WERI-Rb-1 (cell line): ENCODE results near the gene C7orf57.
"Not testable (repeated sequence)": the region's sequence is repeated elsewhere in the genome, so short reads cannot be mapped to it uniquely, and the experiment has no call there.

ENCODE experiments used
- DNase-seq: peaks from one replicate; pipeline ENCODE4 v3.0.0-alpha.2; 2020
- H3K27ac ChIP-seq: fragments of 250-450 bp; sonication (Bioruptor Pico); 2 replicates; pipeline ENCODE4 v1.5.1; 2020; ENCODE audit warnings: mild to moderate bottlenecking, moderate library complexity
- H3K27me3 ChIP-seq: fragments of 250-450 bp; sonication (Bioruptor Pico); 2 replicates; pipeline ENCODE4 v1.5.1; 2021; ENCODE audit warnings: mild to moderate bottlenecking, low read depth, moderate library complexity; ENCODE audit not compliant: insufficient read depth, severe bottlenecking
- H3K36me3 ChIP-seq: fragments of 250-450 bp; sonication (Bioruptor Pico); 2 replicates; pipeline ENCODE4 v1.5.1; 2020; ENCODE audit warnings: mild to moderate bottlenecking, moderate library complexity
- H3K4me3 ChIP-seq: 2 replicates; pipeline ENCODE4 v1.5.1; 2011; ENCODE audit warnings: low read depth, mild to moderate bottlenecking, control low read depth, low read length
- H3K9me3 ChIP-seq: fragments of 250-450 bp; sonication (Bioruptor Pico); 2 replicates; pipeline ENCODE4 v1.5.1; 2021; ENCODE audit warnings: mild to moderate bottlenecking, moderate library complexity; ENCODE audit not compliant: severe bottlenecking
- CTCF ChIP-seq: IDR thresholded peaks from 2 replicates; pipeline ENCODE4 v1.5.1; 2011; ENCODE audit warnings: low read depth, mild to moderate bottlenecking, control low read depth, inconsistent platforms, low read length

Gene C7orf57

DNA sequence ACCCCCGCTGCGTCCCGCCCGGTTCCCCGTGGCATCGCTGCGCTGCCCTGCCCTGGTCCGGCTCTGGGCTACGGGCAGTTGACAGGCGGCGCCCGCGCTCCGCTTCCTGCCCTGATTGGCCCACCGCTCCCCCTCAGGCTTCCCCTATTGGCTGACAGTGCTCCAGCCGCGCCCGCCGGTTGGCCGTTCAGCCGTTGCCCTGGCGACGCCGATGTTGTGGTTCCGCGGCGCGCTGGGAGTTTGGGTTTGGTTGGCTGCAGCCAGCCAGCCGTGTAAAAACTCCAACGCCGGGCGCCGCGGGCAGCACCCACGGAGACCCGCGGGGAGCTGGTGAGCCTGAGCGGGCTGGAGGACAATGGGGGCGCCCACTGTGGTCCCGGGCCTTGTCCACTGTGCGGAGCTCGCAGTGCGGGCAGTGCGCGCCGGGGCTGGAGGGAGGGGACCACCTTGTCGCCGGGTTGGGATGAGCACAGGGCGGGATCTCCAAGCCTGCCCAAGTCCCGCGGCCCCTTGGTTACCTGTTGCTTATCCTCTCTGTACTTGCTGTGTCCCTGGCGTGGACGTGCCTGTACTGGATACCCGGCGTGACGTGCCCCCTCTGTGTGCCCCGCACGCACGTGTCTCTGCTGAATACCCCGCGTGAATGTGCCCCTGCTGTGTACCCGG is at the start of gene C7orf57:
TSS of gene C7orf57 (plus strand) at position 243 of the 666 bp plus-strand sequence. CDS start 766 bp downstream, outside the sequence.
- no peak within 1 kb of the TSS for H3K27ac ChIP-seq
- H3K9me3 ChIP-seq = no peaks in the 10 kb centered on the region
- H3K4me3 ChIP-seq = peak within 1 kb of the TSS; percentile 69
- TF ChIP-seq CTCF = no peak
- H3K36me3 ChIP-seq = no peaks in the 10 kb centered on the region
- peaks cover 10% of the 10 kb centered on the region for H3K27me3 ChIP-seq
- peak; percentile 92 for DNase-seq

DNA sequence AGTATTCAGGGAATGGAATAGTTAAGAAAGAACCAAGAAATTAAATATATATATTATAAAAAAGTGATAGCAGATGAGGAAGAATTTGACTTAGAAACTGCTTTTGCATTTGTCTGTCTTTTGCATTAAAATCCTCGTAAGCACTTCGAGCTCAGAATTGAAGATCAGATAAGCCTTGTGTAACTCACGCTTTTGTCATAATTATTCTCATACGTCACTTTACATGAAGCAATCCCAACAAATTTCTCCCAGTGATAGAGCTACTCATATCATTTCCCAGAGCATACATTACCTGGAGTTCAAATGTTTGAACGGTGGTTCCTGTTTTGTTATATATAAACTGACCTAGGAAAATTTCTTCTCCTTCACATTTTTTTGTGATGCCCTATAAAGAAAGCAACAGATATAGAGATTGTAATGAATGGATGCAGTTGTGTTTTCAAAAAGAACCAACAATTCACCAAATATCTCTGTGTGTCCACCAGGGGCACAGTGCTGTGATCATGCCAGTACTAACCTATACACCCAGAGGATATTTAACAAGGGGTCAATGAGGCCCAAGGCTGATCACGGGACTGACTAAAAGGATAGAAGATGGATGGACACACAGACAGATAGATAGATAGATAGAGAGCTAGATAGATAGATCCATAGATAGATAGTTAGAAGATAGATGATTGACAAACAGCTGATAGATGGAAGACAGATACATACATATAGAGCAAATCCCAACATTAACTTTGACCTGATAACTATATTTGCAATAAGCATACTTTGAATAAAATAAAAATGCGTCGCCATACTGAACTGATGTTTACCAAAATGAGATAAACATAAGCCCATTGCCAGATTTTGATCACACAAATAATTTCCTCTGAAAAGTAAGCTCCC is 46.6 kb upstream of the C7orf57 start:
- Histone ChIP-seq H3K9me3 (no peaks in the 10 kb centered on the region), H3K36me3 (no peaks in the 10 kb centered on the region), H3K27me3 (no peaks in the 10 kb centered on the region), H3K4me3 (no peak overlapping the region), H3K27ac (no peak overlapping the region)
- peak; percentile 23 for DNase-seq
- peak; percentile 39; the same call in 1 of the 2 replicates for TF ChIP-seq CTCF

- peak overlapping the region; percentile 12; the same call in 1 of the 2 replicates for H3K27ac ChIP-seq
- H3K9me3 ChIP-seq, H3K27me3 ChIP-seq, H3K4me3 ChIP-seq, H3K36me3 ChIP-seq: not testable (repeated sequence)
- DNase-seq = peak; percentile 51
These were observed 45.5 kb upstream of the C7orf57 start for GRCh38 chr7:47989607-47990400.

- no peak for DNase-seq
- Histone ChIP-seq H3K9me3 (no peaks in the 10 kb centered on the region), H3K4me3 (no peak overlapping the region), H3K27ac (no peak overlapping the region), H3K27me3 (no peaks in the 10 kb centered on the region), H3K36me3 (no peaks in the 10 kb centered on the region)
- no peak for TF ChIP-seq CTCF
These were observed 44.8 kb upstream of the C7orf57 start for GRCh38 chr7:47990592-47990991.

DNA sequence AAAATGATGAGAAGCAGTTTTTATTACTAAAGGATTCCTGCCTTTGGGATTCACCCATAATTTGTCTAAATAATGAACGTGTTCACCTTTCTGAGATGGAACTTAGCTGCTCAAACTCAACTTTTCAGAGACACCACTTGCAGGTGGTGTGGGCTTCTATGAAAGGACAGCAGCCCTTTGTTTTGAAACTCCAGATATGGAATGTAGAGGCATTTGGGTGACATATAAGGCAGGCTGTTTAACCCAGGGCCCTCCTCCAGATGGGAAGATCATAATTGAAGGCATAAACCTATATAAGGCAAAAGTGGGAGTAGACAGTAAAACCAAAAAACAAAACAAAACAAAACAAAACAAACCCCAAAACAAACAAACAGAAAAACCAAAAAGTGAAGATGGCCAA is 44.1 kb upstream of the C7orf57 start:
- Histone ChIP-seq H3K36me3 (no peaks in the 10 kb centered on the region), H3K9me3 (no peaks in the 10 kb centered on the region), H3K27me3 (no peaks in the 10 kb centered on the region), H3K27ac (peak overlapping the region; percentile 69; the same call in 1 of the 2 replicates), H3K4me3 (no peak overlapping the region)
- no peak for DNase-seq
- TF ChIP-seq CTCF = no peak
